GM12878 (cell line): ENCODE measurements around the gene SRRD. TPM values are rescaled to one million over a fixed set of nuclear protein-coding genes. Genes with fewer than 3 reads are reported as not detected.

ENCODE experiments used
- ATAC-seq: fragments of 200-7000 bp; cut with Tn5 transposase; 3 replicates; pipeline ENCODE4 v1.9.1; 2020; ENCODE audit warnings: mild to moderate bottlenecking, moderate library complexity
- BruUV-seq: library from RNA; stranded (reverse); fragments of 400-500 nt; replicated peaks from 2 replicates; lab custom pipeline; 2021; lab: Mats Ljungman, UMichigan
- CTCF ChIA-PET: fragments of 300-600 bp; sonication (Branson Sonifier 250); formaldehyde crosslinking; extraction: SDS; loops from one replicate; lab custom pipeline; 2021; ENCODE audit warnings: inconsistent platforms; lab: Yijun Ruan, JAX
- POLR2A ChIA-PET: fragments of 350-600 bp; formaldehyde crosslinking; extraction: SDS; loops from one replicate; lab custom pipeline; 2021; ENCODE audit warnings: inconsistent platforms; lab: Charles Lee
- RAD21 ChIA-PET: fragments of 300-600 bp; sonication (Branson Sonifier 250); formaldehyde crosslinking; loops from one replicate; lab custom pipeline; 2023; ENCODE audit warnings: antibody characterized with exemption; ENCODE audit not compliant: unreplicated experiment; lab: Charles Lee
- SMC1A ChIA-PET: fragments of 300-600 bp; sonication (Branson Sonifier 250); formaldehyde crosslinking; loops from one replicate; lab custom pipeline; 2023; ENCODE audit not compliant: unreplicated experiment, uncharacterized antibody; lab: Charles Lee
- DNase-seq: peaks from one replicate; pipeline ENCODE4 v3.0.0-alpha.2; 2011; ENCODE audit warnings: low read depth, low spot score
- FAIRE-seq: peaks from 3 replicates; lab custom pipeline; 2011; peaks lifted over from hg19 to GRCh38; lab: Jason Lieb, UNC
- H2AFZ ChIP-seq: 2 replicates; pipeline ENCODE4 v1.6.0; 2011; ENCODE audit warnings: low read depth, low read length, control low read depth; ENCODE audit not compliant: control insufficient read depth
- H3K27ac ChIP-seq: 2 replicates; pipeline ENCODE4 v1.5.1; 2011; ENCODE audit warnings: control low read depth; ENCODE audit not compliant: control insufficient read depth, insufficient read depth
- H3K27me3 ChIP-seq, 2 experiments: replicated peaks in 1 of 2; 2 replicates each; pipeline versions ENCODE4 v1.6.0 to v1.6.1; 2011; ENCODE audit warnings: low read length in 1 of 2; ENCODE audit not compliant: control insufficient read depth in 2 of 2, insufficient read depth in 2 of 2
- H3K36me3 ChIP-seq, 2 experiments: 2 replicates each; pipeline ENCODE4 v1.5.1; 2011; ENCODE audit warnings: low read length in 1 of 2; ENCODE audit not compliant: control insufficient read depth in 2 of 2, insufficient read depth in 2 of 2
- H3K4me1 ChIP-seq: 2 replicates; pipeline ENCODE4 v1.6.1; 2011; ENCODE audit warnings: mild to moderate bottlenecking, low read length, moderate library complexity, mixed read lengths; ENCODE audit not compliant: control insufficient read depth, insufficient read depth
- H3K4me2 ChIP-seq: 2 replicates; pipeline ENCODE4 v1.6.0; 2011; ENCODE audit warnings: control low read depth; ENCODE audit not compliant: control insufficient read depth, insufficient read depth
- H3K4me3 ChIP-seq: fragments of 200-600 bp; sonication (generic); 2 replicates; pipeline ENCODE4 v1.5.1; 2016
- H3K79me2 ChIP-seq: 2 replicates; pipeline ENCODE4 v1.6.0; 2011; ENCODE audit warnings: low read length; ENCODE audit not compliant: control insufficient read depth, insufficient read depth
- H3K9ac ChIP-seq: 2 replicates; pipeline ENCODE4 v1.8.0; 2011; ENCODE audit warnings: low read length, control low read depth, mixed read lengths; ENCODE audit not compliant: control insufficient read depth, insufficient read depth
- H3K9me3 ChIP-seq: replicated peaks from 3 replicates; pipeline ENCODE4 v1.5.1; 2011; ENCODE audit warnings: mild to moderate bottlenecking, low read length; ENCODE audit not compliant: control insufficient read depth, insufficient read depth
- H4K20me1 ChIP-seq: 2 replicates; pipeline ENCODE4 v1.6.0; 2011; ENCODE audit not compliant: control insufficient read depth, insufficient read depth
- EZH2 ChIP-seq: IDR thresholded peaks from 2 replicates; pipeline ENCODE4 v1.6.1; 2012; ENCODE audit warnings: low read depth, mild to moderate bottlenecking, control low read depth, inconsistent platforms, low read length, borderline replicate concordance; ENCODE audit not compliant: control insufficient read depth
- HDAC6 ChIP-seq: fragments of 200-600 bp; sonication (generic); IDR thresholded peaks from one replicate; pipeline ENCODE4 v1.8.0; 2017; ENCODE audit warnings: antibody characterized with exemption; ENCODE audit not compliant: unreplicated experiment
- JUNB ChIP-seq: IDR thresholded peaks from 2 replicates; pipeline ENCODE4 v1.6.1; 2016; ENCODE audit warnings: antibody characterized with exemption, mild to moderate bottlenecking
- JUND ChIP-seq: IDR thresholded peaks from 2 replicates; pipeline ENCODE4 v1.6.1; 2012; ENCODE audit warnings: low read depth, mild to moderate bottlenecking, low read length, improper control_type of control experiment, moderate library complexity
- RFX5 ChIP-seq: IDR thresholded peaks from 2 replicates; pipeline ENCODE4 v1.6.1; 2011; ENCODE audit warnings: low read depth, low read length, improper control_type of control experiment
- SIN3A ChIP-seq: IDR thresholded peaks from 2 replicates; pipeline ENCODE4 v1.6.1; 2012; ENCODE audit warnings: low read depth, low read length, improper control_type of control experiment
- ZNF217 ChIP-seq: fragments of 450-650 bp; IDR thresholded peaks from 2 replicates; pipeline ENCODE4 v1.6.1; 2017; ENCODE audit warnings: antibody characterized with exemption, mild to moderate bottlenecking
- ZNF622 ChIP-seq: fragments of 450-650 bp; IDR thresholded peaks from 2 replicates; pipeline ENCODE4 v1.6.1; 2017; ENCODE audit warnings: mild to moderate bottlenecking, inconsistent platforms
- ZZZ3 ChIP-seq: IDR thresholded peaks from 2 replicates; pipeline ENCODE4 v1.6.1; 2011; ENCODE audit warnings: low read depth; ENCODE audit not compliant: control insufficient read depth, insufficient read length
- WGBS: methylation state at CpG from one replicate; pipeline ENCODE4 v1.1.6; 2016; ENCODE audit warnings: low lambda C conversion rate; ENCODE audit not compliant: insufficient replicate concordance, insufficient coverage; ENCODE audit errors: missing lambda C conversion rate; 5-methylcytosine and 5-hydroxymethylcytosine counted together
- in situ Hi-C: fragments of 300-500 bp; cut with MboI; formaldehyde crosslinking; loops from 9 replicates; pipeline ENCODE4 v1.14.3; 2018; ENCODE audit warnings: mixed read lengths
- intact Hi-C: fragments of 100-400 bp; cut with micrococcal nuclease; formaldehyde crosslinking; loops from one replicate; pipeline ENCODE4 v1.14.2; 2022; ENCODE audit not compliant: unreplicated experiment
- polyA plus RNA-seq, 11 experiments: library from polyadenylated mRNA; depleted of rRNA in 4 of 11; unstranded in 6 of 11; stranded (reverse) in 5 of 11; fragments of >200 nt; fragmentation: Nextera tagmentation in 4 of 11; fragmentation: Illumina TruSeq in 1 of 11; extraction: Ambion mirVana in 4 of 11; extraction: Trizol in 1 of 11; gene quantifications; 1 replicate in 1 of 11; 2 replicates in 10 of 11; pipeline versions ENCODE4 v1.2.1 to v1.2.3, GENCODE V29; 2011 to 2016; ENCODE audit warnings: inconsistent platforms in 2 of 11, missing spikeins in 2 of 11, low read depth in 1 of 11
- total RNA-seq, 4 experiments: library from RNA; depleted of rRNA in 3 of 4; stranded (reverse); fragments of >200 nt in 3 of 4; fragmentation: Illumina TruSeq in 1 of 4; extraction: Trizol in 1 of 4; gene quantifications; 2 replicates each; pipeline versions ENCODE4 v1.2.1 to v1.2.3, GENCODE V29; 2013 to 2021
- TF ChIP-seq, protein P1 (sequence below): fragments of 450-650 bp; IDR thresholded peaks from 2 replicates; pipeline ENCODE4 v1.6.1; 2014; ENCODE audit warnings: mild to moderate bottlenecking
- TF ChIP-seq, protein P2 (sequence below): IDR thresholded peaks from 2 replicates; pipeline ENCODE4 v1.6.1; 2012; ENCODE audit warnings: improper control_type of control experiment, low read depth, low read length; ENCODE audit not compliant: insufficient replicate concordance
- TF ChIP-seq, protein P3 (sequence below): IDR thresholded peaks from 2 replicates; pipeline ENCODE4 v1.6.1; 2012; ENCODE audit warnings: low read depth, low read length, improper control_type of control experiment
- TF ChIP-seq, protein P4 (sequence below): fragments of 450-650 bp; formaldehyde crosslinking; IDR thresholded peaks from 2 replicates; pipeline ENCODE4 v1.5.0; 2022; ENCODE audit warnings: mild to moderate bottlenecking, missing genetic modification characterization

The SRRD gene
- total and polyA plus RNA-seq, 10 of the 15 experiments (the other 5 are each of a cell fraction or from before 2014, with no cell fraction given), result 4.1 to 50.6 (median 27.5) TPM

DNA sequence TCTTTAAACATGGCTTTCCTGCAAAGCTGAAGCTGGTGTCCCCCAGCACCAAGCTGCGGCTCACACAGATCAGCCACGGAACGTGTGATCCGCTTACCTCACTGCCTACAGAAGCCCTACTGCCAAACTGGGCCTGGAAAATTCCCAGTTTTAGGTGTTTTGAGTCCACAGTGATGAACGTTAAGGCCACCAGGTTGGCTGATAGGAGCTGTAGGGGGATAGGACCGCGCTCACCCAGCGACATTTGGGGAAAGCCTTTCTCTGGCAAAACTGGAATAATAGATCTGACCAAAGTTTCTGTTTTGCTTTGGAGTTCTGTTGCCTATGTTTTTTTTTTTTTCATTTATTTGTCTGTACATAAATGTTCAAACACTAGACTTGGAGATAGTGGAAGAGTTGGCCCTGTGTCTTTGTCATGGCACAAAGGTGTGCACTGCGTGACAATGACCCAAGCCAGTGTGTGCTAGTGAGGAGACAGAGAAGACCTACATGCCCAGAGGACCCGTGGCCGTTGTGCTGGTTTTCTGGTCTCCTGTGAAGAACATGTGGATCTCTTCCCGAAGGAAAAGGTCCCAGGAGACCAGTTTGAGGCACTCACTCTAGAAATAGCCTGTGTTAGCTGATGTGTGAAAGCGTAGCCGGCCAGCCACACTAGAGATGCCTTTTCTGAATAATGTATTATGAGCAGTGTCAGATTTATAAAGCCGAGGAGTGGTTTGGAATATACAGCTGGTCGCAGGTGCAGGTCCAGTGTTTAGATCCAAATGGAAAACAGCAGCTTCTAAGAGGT is 39.6 kb upstream of the SRRD start:
- Histone ChIP-seq H3K79me2 (peaks cover 4% of the 10 kb centered on the region), H3K9ac (no peak overlapping the region), H3K9me3 (no peaks in the 10 kb centered on the region), H2AFZ (no peak overlapping the region), H4K20me1 (no peaks in the 10 kb centered on the region), H3K27me3 (no peaks in the 10 kb centered on the region), H3K4me3 (no peak overlapping the region), H3K36me3 (peaks cover 3 to 7% of the 10 kb centered on the region in 2 experiments; a peak in 3 of 4 replicates), H3K4me2 (no peak overlapping the region), H3K27ac (no peak overlapping the region), H3K4me1 (no peaks in the 10 kb centered on the region)
- no TSS peak for BruUV-seq
- ChIA-PET POLR2A (interaction anchor here (0.6 kb wide), 1 partner anchor 67 kb away, joined by 3 read pairs; no protein-coding TSS in a partner anchor), CTCF (interaction anchor here (1.1 to 1.6 kb wide), 3 partner anchors 9 to 17 kb away, joined by 3 to 5 read pairs (median 4); no protein-coding TSS in a partner anchor), RAD21 (interaction anchor here (0.7 kb wide), 1 partner anchor 126 kb away, joined by 3 read pairs; no protein-coding TSS in a partner anchor), SMC1A (interaction anchor here (0.7 kb wide), 1 partner anchor 77 kb away, joined by 4 read pairs; no protein-coding TSS in a partner anchor)
- intact Hi-C loops, result no loop called here
- DNase-seq (no peak), FAIRE-seq (no peak), ATAC-seq (no peak)
- in situ Hi-C loops, result no loop called here
- WGBS, result 95% methylated on average over 16 of the region's 16 CpGs
- TF ChIP-seq ZZZ3, result no peak
- TF ChIP-seq ZNF217, result no peak
- TF ChIP-seq RFX5, result no peak
- TF ChIP-seq, protein P1, sequence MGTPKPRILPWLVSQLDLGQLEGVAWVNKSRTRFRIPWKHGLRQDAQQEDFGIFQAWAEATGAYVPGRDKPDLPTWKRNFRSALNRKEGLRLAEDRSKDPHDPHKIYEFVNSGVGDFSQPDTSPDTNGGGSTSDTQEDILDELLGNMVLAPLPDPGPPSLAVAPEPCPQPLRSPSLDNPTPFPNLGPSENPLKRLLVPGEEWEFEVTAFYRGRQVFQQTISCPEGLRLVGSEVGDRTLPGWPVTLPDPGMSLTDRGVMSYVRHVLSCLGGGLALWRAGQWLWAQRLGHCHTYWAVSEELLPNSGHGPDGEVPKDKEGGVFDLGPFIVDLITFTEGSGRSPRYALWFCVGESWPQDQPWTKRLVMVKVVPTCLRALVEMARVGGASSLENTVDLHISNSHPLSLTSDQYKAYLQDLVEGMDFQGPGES, result no peak
- TF ChIP-seq, protein P2, sequence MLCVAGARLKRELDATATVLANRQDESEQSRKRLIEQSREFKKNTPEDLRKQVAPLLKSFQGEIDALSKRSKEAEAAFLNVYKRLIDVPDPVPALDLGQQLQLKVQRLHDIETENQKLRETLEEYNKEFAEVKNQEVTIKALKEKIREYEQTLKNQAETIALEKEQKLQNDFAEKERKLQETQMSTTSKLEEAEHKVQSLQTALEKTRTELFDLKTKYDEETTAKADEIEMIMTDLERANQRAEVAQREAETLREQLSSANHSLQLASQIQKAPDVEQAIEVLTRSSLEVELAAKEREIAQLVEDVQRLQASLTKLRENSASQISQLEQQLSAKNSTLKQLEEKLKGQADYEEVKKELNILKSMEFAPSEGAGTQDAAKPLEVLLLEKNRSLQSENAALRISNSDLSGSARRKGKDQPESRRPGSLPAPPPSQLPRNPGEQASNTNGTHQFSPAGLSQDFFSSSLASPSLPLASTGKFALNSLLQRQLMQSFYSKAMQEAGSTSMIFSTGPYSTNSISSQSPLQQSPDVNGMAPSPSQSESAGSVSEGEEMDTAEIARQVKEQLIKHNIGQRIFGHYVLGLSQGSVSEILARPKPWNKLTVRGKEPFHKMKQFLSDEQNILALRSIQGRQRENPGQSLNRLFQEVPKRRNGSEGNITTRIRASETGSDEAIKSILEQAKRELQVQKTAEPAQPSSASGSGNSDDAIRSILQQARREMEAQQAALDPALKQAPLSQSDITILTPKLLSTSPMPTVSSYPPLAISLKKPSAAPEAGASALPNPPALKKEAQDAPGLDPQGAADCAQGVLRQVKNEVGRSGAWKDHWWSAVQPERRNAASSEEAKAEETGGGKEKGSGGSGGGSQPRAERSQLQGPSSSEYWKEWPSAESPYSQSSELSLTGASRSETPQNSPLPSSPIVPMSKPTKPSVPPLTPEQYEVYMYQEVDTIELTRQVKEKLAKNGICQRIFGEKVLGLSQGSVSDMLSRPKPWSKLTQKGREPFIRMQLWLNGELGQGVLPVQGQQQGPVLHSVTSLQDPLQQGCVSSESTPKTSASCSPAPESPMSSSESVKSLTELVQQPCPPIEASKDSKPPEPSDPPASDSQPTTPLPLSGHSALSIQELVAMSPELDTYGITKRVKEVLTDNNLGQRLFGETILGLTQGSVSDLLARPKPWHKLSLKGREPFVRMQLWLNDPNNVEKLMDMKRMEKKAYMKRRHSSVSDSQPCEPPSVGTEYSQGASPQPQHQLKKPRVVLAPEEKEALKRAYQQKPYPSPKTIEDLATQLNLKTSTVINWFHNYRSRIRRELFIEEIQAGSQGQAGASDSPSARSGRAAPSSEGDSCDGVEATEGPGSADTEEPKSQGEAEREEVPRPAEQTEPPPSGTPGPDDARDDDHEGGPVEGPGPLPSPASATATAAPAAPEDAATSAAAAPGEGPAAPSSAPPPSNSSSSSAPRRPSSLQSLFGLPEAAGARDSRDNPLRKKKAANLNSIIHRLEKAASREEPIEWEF, result no peak
- TF ChIP-seq SIN3A, result no peak
- TF ChIP-seq, protein P3, sequence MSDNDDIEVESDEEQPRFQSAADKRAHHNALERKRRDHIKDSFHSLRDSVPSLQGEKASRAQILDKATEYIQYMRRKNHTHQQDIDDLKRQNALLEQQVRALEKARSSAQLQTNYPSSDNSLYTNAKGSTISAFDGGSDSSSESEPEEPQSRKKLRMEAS, result no peak
- no peak for TF ChIP-seq JUNB
- no peak for TF ChIP-seq HDAC6
- TF ChIP-seq EZH2, result no peak
- TF ChIP-seq ZNF622, result no peak
- no peak for TF ChIP-seq JUND
- TF ChIP-seq, protein P4, sequence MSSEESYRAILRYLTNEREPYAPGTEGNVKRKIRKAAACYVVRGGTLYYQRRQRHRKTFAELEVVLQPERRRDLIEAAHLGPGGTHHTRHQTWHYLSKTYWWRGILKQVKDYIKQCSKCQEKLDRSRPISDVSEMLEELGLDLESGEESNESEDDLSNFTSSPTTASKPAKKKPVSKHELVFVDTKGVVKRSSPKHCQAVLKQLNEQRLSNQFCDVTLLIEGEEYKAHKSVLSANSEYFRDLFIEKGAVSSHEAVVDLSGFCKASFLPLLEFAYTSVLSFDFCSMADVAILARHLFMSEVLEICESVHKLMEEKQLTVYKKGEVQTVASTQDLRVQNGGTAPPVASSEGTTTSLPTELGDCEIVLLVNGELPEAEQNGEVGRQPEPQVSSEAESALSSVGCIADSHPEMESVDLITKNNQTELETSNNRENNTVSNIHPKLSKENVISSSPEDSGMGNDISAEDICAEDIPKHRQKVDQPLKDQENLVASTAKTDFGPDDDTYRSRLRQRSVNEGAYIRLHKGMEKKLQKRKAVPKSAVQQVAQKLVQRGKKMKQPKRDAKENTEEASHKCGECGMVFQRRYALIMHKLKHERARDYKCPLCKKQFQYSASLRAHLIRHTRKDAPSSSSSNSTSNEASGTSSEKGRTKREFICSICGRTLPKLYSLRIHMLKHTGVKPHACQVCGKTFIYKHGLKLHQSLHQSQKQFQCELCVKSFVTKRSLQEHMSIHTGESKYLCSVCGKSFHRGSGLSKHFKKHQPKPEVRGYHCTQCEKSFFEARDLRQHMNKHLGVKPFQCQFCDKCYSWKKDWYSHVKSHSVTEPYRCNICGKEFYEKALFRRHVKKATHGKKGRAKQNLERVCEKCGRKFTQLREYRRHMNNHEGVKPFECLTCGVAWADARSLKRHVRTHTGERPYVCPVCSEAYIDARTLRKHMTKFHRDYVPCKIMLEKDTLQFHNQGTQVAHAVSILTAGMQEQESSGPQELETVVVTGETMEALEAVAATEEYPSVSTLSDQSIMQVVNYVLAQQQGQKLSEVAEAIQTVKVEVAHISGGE, result no peak
